AG08395 (cell line): ENCODE data around the gene C10orf90.

Experiments
- DNase-seq: peaks from one replicate; pipeline ENCODE4 v3.0.0; 2012; ENCODE audit warnings: mixed read lengths, low spot score

C10orf90 gene

DNA sequence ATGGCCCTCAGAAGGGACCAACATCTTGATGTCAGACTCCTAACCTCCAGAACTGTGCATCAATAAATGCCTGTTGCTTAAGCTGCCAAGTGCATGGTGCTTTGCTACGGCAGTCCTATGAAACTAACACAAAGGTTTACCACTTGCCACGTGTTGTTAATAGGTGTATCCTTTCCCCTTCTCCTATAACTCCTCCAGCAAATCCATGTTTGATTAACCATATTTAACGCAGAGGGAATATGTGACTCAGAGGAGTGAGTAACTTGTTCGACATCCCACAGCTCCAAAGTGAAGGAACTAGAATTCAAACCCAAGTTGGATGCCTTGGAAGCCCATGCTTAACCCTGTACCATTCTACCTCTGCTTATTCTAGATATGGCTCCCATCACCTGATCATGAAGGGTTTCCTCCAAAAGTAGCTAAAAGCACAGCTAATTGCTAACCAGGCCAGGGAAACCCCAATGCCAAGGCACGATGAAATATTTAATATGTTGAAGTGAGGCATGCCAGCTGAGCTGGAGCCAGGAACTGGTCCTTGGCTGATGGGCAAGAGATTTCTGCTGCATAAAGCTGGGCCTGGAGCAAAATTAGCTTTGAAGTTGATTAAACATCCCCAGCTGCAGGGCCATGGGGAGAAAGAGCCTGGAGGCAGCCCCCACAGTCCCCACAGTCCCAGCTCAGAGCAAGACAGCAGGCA lies 131.9 kb downstream of the C10orf90 start:
- DNase-seq: no peak

DNA sequence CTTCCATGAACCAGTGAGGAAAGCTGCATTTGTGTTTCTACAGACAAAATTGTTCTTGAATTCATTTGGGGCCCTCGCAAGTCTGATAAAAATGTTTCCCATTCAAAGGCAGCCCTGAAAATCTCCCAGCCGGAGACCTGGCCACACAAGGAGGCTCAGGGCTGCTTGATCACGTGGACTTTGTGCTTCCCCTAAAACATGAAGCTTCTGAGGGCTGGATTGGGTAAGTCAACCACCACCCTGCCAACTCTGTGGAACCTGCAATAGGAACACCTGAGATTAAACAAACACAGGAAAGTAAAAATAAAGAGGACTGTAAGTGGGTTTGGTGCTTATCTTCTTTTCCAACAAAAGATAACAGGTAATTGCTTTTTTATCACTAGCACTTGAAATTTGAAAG lies 133.8 kb downstream of the C10orf90 start:
- no peak for DNase-seq

DNA sequence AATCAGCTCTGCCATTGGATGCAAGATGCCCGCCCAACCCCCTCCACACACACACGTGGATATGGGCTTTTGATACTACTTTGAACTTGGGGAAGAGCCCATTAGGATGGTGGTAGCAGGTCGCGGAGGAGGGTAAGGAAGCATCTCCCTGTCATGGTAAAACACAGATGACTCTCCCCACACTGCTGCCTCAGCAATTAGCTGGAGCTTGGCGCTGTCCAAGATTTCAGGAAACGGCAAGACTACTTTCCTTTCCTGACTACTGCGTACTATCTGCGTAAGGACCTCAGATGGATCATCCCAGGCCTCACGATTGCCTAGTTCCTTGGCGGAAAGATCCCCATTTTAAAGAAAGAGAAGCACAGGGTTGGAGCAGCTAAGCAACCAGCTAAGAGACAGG lies 134.3 kb downstream of the C10orf90 start:
- DNase-seq: peak; percentile 54

- DNase-seq: no peak
Measured at GRCh38 chr10:126533644-126534043, 136.8 kb downstream of the C10orf90 start.

DNA sequence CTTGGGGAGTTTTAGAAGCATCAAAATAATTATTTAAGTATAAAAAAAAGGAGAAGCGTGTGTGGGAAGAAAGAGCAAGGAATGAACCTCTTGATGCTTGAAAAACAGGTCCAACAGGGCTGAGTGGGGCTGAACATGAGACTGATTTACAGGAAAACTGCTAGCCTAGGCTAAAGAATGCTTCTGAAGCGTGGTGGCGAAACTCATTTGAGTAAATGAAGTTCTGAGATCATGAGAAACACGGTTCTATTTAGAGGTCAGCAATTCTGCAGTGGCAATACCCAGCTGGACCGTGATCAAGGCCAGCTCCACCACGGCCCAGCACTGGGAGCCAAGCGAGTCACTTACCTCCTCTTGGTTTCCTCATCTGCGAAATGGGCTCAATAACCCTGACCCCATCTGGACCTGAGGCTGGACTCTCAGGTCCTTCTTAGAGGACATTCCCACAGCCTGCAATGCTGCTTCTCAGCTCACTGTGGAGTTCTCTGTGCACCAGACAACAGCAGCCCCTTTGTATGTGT lies 142.1 kb downstream of the C10orf90 start:
- DNase-seq: no peak

DNA sequence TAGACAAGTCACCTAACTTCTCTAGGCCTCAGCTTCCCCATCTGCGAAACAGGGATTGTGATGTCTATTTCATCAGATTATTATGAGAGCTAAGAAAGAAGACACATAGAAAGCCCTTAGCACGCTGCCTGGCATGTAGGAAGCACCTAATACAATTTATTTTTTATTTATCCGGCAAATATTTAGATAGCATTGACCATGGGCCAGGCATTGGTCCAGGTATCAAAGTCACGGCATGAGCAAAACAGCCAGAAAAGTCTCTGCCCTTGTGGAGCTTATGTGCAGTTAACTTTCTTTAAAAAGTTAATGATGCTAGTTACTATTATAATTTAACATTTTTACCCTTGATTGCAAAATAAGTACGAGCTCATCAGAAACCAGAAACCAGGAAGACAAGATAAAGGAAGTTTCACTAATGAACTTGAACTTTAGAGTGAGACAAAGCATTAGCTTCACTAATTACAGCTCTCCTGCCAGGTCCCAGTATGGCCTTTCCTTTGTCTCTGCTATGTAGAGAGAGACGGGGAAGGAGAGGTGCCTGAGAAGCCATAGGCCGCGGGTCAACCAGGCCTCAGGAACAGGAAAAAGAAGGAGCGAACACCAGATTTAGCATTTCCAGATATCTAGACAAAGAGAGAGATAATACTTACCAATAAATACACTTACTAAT lies 142.7 kb downstream of the C10orf90 start:
- no peak for DNase-seq

- no peak for DNase-seq
Measured at GRCh38 chr10:126525326-126525725, 145.2 kb downstream of the C10orf90 start.

- DNase-seq: no peak
Measured at GRCh38 chr10:126524526-126524925, 146.0 kb downstream of the C10orf90 start.

GRCh38 chr10:126523071-126523470 lies 147.4 kb downstream of the C10orf90 start:
- no peak for DNase-seq

GRCh38 chr10:126521399-126521798 lies 149.1 kb downstream of the C10orf90 start:
- no peak for DNase-seq

- DNase-seq: no peak
Measured at GRCh38 chr10:126520751-126521317, 149.7 kb downstream of the C10orf90 start.

GRCh38 chr10:126519992-126520391 lies 150.5 kb downstream of the C10orf90 start:
- no peak for DNase-seq

GRCh38 chr10:126519185-126519584 lies 151.3 kb downstream of the C10orf90 start:
- no peak for DNase-seq

GRCh38 chr10:126518218-126519080 lies 152.0 kb downstream of the C10orf90 start:
- no peak for DNase-seq

DNA sequence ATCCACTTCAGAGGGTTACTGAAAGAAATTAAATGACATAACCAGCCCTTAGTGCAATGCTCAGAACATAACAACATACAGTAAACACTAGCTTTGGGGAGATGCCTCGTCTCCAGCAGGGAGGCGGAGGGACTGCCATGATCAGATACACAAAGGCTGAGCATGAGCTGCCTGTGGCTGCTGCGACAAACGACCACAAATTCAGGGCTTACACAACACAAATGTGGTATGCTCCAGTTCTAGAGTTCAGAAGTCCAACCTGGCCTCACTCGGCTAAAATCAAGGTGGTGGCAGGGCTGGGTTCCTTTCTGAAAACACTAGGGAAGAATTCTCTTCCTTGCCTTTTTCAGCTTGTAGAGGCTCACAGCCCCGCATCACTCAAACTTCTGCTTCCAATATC lies 154.0 kb downstream of the C10orf90 start:
- DNase-seq: no peak

DNA sequence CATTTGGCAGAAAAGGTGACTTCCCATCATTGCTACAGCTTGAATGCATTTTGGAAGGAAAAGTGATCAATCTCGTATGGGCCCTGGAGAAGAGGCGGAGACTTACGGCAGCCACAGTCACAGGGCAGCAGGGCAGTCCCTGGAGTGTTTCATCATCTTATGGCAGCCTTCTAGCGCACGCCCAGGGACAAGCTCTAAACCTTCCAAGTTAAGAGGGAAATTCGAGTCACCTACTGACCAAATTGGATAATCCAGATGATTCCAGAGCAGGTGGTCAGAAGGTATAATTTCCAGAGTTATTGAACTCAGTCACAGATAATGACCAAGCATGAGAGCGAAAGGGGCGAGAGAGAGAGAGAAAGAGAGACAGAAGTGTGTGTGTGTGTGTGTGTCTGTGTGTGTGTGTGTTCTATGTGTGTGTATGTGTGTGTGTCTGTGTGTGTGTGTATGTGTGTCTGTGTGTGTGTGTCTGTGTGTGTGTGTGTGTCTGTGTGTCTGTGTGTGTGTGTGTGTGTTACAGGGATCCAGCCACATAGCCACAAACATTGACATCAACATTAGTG lies 158.5 kb downstream of the C10orf90 start:
- DNase-seq: no peak

GRCh38 chr10:126509182-126509581 lies 161.3 kb downstream of the C10orf90 start:
- no peak for DNase-seq

- no peak for DNase-seq
Measured at GRCh38 chr10:126508535-126509040, 161.9 kb downstream of the C10orf90 start.

GRCh38 chr10:126504761-126505112 lies 165.8 kb downstream of the C10orf90 start:
- DNase-seq: no peak

GRCh38 chr10:126504063-126504760 lies 166.3 kb downstream of the C10orf90 start:
- DNase-seq: peak; percentile 69

DNA sequence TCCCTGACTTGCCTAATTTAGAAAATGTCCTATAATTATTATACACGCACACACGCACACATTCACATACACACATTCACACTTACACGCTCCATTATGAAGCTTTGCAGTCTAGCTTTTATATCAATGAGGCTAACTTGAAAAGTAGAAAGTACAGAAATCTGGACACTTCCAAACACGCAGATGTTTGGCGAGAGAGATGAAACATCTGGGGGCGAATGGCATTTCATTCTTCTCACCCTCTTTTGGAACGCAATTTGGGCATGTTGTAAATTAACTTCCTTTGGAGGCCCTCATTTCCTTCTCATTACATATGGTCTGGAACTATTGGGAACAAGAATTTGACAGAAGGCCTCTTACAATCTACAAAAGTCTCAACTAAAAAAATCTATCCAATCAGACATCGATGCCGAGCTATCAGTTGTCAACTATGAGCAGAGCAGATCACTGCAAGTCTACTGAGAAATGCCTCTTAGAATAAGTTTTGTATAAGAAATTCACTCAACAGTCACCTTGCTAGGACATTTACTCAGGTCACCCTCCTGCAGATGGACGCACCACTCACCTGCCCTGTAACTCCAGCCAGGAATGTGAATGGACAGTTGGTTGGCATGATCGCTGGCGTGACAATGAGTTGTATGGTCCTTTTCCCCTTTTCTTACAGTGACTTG lies 167.0 kb downstream of the C10orf90 start:
- no peak for DNase-seq
